Left ventricle myocardium inferior (tissue), 1 donor: Measurements from ENCODE around the gene NTNG1. TPM values are rescaled to one million over a fixed set of nuclear protein-coding genes. Genes with fewer than 3 reads are reported as not detected.
"Not testable (repeated sequence)": the region's sequence is repeated elsewhere in the genome, so short reads cannot be mapped to it uniquely, and the experiment has no call there.

Experiments
- DNase-seq: peaks from one replicate; pipeline ENCODE4 v3.0.0-alpha.2; 2020
- H3K27ac ChIP-seq: fragments of 200-600 bp; replicated peaks from 2 replicates; pipeline ENCODE4 v1.8.0; 2021
- H3K27me3 ChIP-seq: fragments of 200-600 bp; 2 replicates; pipeline ENCODE4 v1.8.0; 2021; ENCODE audit warnings: low read depth
- H3K36me3 ChIP-seq: fragments of 200-600 bp; 2 replicates; pipeline ENCODE4 v1.8.0; 2021
- H3K4me1 ChIP-seq: fragments of 200-600 bp; 2 replicates; pipeline ENCODE4 v1.8.0; 2021
- H3K4me3 ChIP-seq: fragments of 200-600 bp; 2 replicates; pipeline ENCODE4 v1.8.0; 2021; ENCODE audit warnings: mild to moderate bottlenecking, moderate library complexity
- H3K9me3 ChIP-seq: fragments of 200-600 bp; replicated peaks from 2 replicates; pipeline ENCODE4 v1.8.0; 2021
- CTCF ChIP-seq: fragments of 200-600 bp; IDR thresholded peaks from 2 replicates; pipeline ENCODE4 v1.8.0; 2021; ENCODE audit warnings: antibody characterized with exemption, mild to moderate bottlenecking, borderline replicate concordance
- intact Hi-C: fragments of 100-400 bp; cut with micrococcal nuclease; formaldehyde crosslinking; loops from one replicate; pipeline ENCODE4 v1.11.0; 2022
- total RNA-seq: library from RNA; stranded (reverse); fragmentation: NEBNext Ultra II Directional; extraction: Animal tissue kit (Norgen Biotek cat#: 25700); gene quantifications from one replicate; pipeline ENCODE4 v1.2.1, GENCODE V29; 2021
- donor health status: DM: no; HTN: yes; CAD: no; lungs with severe emphysema.

NTNG1 gene
- total RNA-seq, 1 donor from 2014 or later = 0.30 TPM

DNA sequence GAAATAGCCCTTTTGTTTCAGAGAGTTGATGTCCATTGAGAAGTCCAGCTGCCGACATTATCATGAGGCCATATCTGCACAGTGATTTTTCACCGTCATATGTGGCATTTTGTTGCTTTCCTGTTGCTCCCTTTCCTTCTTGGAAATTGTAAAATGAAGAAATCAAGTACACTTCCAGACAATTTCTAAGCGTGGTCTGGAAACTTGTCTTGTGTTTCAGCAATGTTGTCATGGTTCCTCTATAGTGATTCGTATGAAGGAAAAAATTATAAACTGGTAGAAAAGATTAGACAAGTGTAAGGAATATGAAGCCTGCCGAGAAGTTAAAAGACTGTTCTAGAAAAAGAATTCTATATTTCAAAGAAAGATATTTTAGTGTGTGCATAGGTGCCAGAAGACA lies 17.7 kb downstream of the NTNG1 start:
- Histone ChIP-seq H3K4me1 (no peaks in the 10 kb centered on the region), H3K27me3 (no peaks in the 10 kb centered on the region), H3K9me3 (no peaks in the 10 kb centered on the region), H3K36me3 (no peaks in the 10 kb centered on the region), H3K4me3 (no peak overlapping the region), H3K27ac (no peak overlapping the region)
- intact Hi-C loops = no loop called here
- no peak for DNase-seq
- TF ChIP-seq CTCF = no peak

GRCh38 chr1:107158991-107159390 lies 18.2 kb downstream of the NTNG1 start:
- no peaks in the 10 kb centered on the region for H3K4me1 ChIP-seq
- DNase-seq = no peak
- H3K4me3 ChIP-seq = no peak overlapping the region
- H3K27ac ChIP-seq = no peak overlapping the region
- no peaks in the 10 kb centered on the region for H3K36me3 ChIP-seq
- intact Hi-C loops = no loop called here
- H3K9me3 ChIP-seq = peaks cover 1% of the 10 kb centered on the region
- TF ChIP-seq CTCF = no peak
- H3K27me3 ChIP-seq = no peaks in the 10 kb centered on the region

DNA sequence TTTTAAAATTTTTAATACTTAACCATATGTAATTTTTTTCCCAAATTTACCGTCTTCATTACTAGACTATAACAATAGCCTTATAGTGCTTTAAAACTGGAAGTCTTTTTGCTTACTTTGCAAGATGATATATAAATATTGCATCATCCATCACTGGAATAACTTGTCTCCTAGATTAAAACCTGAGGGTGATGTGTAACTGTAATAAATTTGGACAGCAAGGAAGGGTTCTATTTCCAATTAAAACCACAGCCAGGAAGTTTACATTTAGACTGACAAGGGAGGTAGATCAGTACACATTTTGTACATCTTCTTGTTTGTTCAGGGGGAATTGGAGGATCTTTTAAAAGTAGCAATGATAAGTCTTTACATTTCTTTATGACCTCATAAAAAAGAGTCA lies 21.9 kb downstream of the NTNG1 start:
- Histone ChIP-seq H3K36me3 (no peaks in the 10 kb centered on the region), H3K4me3 (no peak overlapping the region), H3K27me3 (no peaks in the 10 kb centered on the region), H3K4me1 (no peaks in the 10 kb centered on the region), H3K27ac (no peak overlapping the region), H3K9me3 (peaks cover 8% of the 10 kb centered on the region)
- TF ChIP-seq CTCF = no peak
- no peak for DNase-seq
- intact Hi-C loops = no loop called here

- H3K27ac ChIP-seq, H3K27me3 ChIP-seq, H3K9me3 ChIP-seq, H3K4me3 ChIP-seq, intact Hi-C loops, DNase-seq, H3K36me3 ChIP-seq, H3K4me1 ChIP-seq: not testable (repeated sequence)
Observed at GRCh38 chr1:107164901-107165300, 24.1 kb downstream of the NTNG1 start.

GRCh38 chr1:107169615-107170014 lies 28.8 kb downstream of the NTNG1 start:
- no peaks in the 10 kb centered on the region for H3K4me1 ChIP-seq
- peaks cover under 1% of the 10 kb centered on the region for H3K9me3 ChIP-seq
- H3K27ac ChIP-seq = no peak overlapping the region
- no peaks in the 10 kb centered on the region for H3K27me3 ChIP-seq
- DNase-seq = no peak
- intact Hi-C loops = no loop called here
- TF ChIP-seq CTCF = no peak
- no peak overlapping the region for H3K4me3 ChIP-seq
- H3K36me3 ChIP-seq = no peaks in the 10 kb centered on the region

DNA sequence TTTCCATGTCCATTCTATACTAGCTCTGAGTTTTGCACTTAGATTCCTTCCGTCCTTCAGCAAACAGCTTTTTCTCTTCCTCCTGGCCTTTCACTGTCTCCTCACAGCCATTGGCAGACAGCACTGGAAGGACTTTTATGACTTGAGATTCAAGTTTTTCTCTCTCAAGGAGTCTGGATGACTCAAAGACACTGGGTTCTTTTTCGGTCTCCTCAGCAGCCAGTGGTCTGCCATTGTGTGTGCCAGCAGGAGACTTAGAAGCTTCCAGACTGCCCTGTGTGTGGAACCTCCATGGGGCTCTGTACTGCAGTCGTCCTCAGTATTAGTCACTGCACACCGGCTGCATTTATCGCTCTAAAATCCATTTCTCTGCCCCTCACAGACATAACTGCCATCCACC lies 30.5 kb downstream of the NTNG1 start:
- H3K27me3 ChIP-seq = no peaks in the 10 kb centered on the region
- H3K4me1 ChIP-seq = no peaks in the 10 kb centered on the region
- no peaks in the 10 kb centered on the region for H3K36me3 ChIP-seq
- intact Hi-C loops = no loop called here
- no peak overlapping the region for H3K4me3 ChIP-seq
- DNase-seq = no peak
- no peak for TF ChIP-seq CTCF
- no peak overlapping the region for H3K27ac ChIP-seq
- H3K9me3 ChIP-seq = no peaks in the 10 kb centered on the region
